ENCODE data around the gene SYT1.

DNA sequence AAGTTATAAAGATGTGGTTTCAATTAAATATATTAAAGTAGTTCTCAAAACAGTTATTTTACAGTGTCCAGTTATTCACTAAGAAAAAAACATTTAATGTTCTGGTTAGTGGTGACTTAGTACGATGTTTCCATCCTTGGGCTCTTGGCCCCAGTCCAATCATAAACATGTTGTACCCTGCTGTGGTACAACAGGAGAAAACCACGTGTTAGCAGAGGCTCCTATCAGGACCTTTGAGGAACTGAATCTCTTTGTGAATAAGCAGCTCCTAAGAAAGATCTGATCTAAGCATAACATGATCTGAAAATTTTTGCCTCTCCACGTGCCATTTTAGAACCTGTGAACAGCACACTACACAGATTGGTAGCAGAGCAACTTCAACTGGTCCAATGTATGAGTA, 234.0 kb downstream of the SYT1 start:
- TF ChIP-seq, protein P1, sequence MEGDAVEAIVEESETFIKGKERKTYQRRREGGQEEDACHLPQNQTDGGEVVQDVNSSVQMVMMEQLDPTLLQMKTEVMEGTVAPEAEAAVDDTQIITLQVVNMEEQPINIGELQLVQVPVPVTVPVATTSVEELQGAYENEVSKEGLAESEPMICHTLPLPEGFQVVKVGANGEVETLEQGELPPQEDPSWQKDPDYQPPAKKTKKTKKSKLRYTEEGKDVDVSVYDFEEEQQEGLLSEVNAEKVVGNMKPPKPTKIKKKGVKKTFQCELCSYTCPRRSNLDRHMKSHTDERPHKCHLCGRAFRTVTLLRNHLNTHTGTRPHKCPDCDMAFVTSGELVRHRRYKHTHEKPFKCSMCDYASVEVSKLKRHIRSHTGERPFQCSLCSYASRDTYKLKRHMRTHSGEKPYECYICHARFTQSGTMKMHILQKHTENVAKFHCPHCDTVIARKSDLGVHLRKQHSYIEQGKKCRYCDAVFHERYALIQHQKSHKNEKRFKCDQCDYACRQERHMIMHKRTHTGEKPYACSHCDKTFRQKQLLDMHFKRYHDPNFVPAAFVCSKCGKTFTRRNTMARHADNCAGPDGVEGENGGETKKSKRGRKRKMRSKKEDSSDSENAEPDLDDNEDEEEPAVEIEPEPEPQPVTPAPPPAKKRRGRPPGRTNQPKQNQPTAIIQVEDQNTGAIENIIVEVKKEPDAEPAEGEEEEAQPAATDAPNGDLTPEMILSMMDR (conservative IDR thresholded peaks at IDR 0.05; ENCODE audit: low read depth, low read length): no peak
- no peak for TF ChIP-seq EZH2 (IDR thresholded peaks at IDR 0.05; ENCODE audit: borderline replicate concordance, low read depth, low read length, poor library complexity, severe bottlenecking)

Data from A673 (cell line).